Activated T-cell treated with anti-CD3 and anti-CD28 coated beads, Interleukin-2, amount 50 U/mL, for 4 hours (primary cell): ENCODE data around the gene CRHR1. TPM values are rescaled to one million over a fixed set of nuclear protein-coding genes. Genes with fewer than 3 reads are reported as not detected.
A peak's percentile ranks its signal among the peaks of the same experiment; 100 is the strongest.
"Not testable (repeated sequence)": the region's sequence is repeated elsewhere in the genome, so short reads cannot be mapped to it uniquely, and the experiment has no call there.

Experiments
- ATAC-seq, 2 donors: fragments of 200-7000 bp; cut with Tn5 transposase; one replicate each; pipeline ENCODE4 v1.10.0; 2021
- DNase-seq: peaks from one replicate; pipeline ENCODE4 v3.0.0-alpha.2; 2020
- H3K27me3 Mint-ChIP-seq: one replicate; pipeline ENCODE4 v1.8.0; 2021; ENCODE audit warnings: low read depth, mixed read lengths
- H3K36me3 Mint-ChIP-seq: one replicate; pipeline ENCODE4 v1.8.0; 2022; ENCODE audit warnings: mixed read lengths; ENCODE audit not compliant: insufficient read depth
- H3K4me1 Mint-ChIP-seq: one replicate; pipeline ENCODE4 v1.8.0; 2021; ENCODE audit warnings: low read depth, mixed read lengths
- H3K4me3 Mint-ChIP-seq: one replicate; pipeline ENCODE4 v1.8.0; 2021; ENCODE audit warnings: mild to moderate bottlenecking, moderate library complexity, mixed read lengths
- H3K9me3 Mint-ChIP-seq: one replicate; pipeline ENCODE4 v1.8.0; 2021; ENCODE audit warnings: mixed read lengths
- total RNA-seq, 3 donors: library from RNA; stranded (reverse); gene quantifications; one replicate each; pipeline ENCODE4 v1.2.1, GENCODE V29; 2021

The CRHR1 gene
- total RNA-seq = not detected

GRCh38 chr17:45784293-45784740, at the start of gene CRHR1:
Gene CRHR1 (plus strand): TSS chr17:45784320. CDS start chr17:45784545, 225 bp downstream.
- H3K27me3 Mint-ChIP-seq = peaks cover 69% of the 10 kb centered on the region
- H3K9me3 Mint-ChIP-seq = no peaks in the 10 kb centered on the region
- DNase-seq = no peak
- peak; percentile 20 to 22 for ATAC-seq
- no peaks in the 10 kb centered on the region for H3K36me3 Mint-ChIP-seq
- H3K4me1 Mint-ChIP-seq = peaks cover 4% of the 10 kb centered on the region
- peak within 1 kb of the TSS; percentile 76 for H3K4me3 Mint-ChIP-seq

- no peak for DNase-seq
- H3K36me3 Mint-ChIP-seq = peaks cover 2% of the 10 kb centered on the region
- H3K9me3 Mint-ChIP-seq = peaks cover 17% of the 10 kb centered on the region
- H3K4me1 Mint-ChIP-seq = no peaks in the 10 kb centered on the region
- H3K27me3 Mint-ChIP-seq = peaks cover 14% of the 10 kb centered on the region
- H3K4me3 Mint-ChIP-seq = no peak overlapping the region
- no peak for ATAC-seq
Measured at GRCh38 chr17:45734598-45734997, 49.5 kb upstream of the CRHR1 start.

- peaks cover 2% of the 10 kb centered on the region for H3K36me3 Mint-ChIP-seq
- DNase-seq (no peak), ATAC-seq (no peak)
- peaks cover 11% of the 10 kb centered on the region for H3K9me3 Mint-ChIP-seq
- H3K27me3 Mint-ChIP-seq = peaks cover 10% of the 10 kb centered on the region
- no peaks in the 10 kb centered on the region for H3K4me1 Mint-ChIP-seq
- no peak overlapping the region for H3K4me3 Mint-ChIP-seq
Measured at GRCh38 chr17:45735488-45735887, 48.6 kb upstream of the CRHR1 start.

DNA sequence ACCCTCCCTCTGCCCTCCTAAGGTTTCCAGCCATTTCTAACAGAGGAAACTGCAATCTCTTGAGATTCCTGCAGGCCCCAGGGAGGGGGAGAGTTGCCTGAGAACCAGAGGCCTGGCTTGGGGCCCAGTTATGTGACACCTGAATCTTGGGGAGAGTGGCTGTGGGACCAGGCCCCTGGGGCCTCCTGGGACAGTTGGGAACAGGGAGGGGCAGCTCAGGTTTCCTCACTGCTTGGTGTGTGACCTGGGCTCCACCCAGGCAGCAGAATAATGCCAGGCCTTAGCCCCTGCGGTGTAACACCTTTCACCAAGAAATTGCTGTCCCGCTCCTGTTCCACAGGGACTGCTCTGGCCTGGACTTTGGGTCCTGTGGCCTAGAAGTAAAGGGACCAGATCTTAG, 44.3 kb upstream of the CRHR1 start:
- no peaks in the 10 kb centered on the region for H3K9me3 Mint-ChIP-seq
- no peaks in the 10 kb centered on the region for H3K4me1 Mint-ChIP-seq
- no peaks in the 10 kb centered on the region for H3K36me3 Mint-ChIP-seq
- peaks cover 17% of the 10 kb centered on the region for H3K27me3 Mint-ChIP-seq
- no peak overlapping the region for H3K4me3 Mint-ChIP-seq
- ATAC-seq (no peak), DNase-seq (no peak)

DNA sequence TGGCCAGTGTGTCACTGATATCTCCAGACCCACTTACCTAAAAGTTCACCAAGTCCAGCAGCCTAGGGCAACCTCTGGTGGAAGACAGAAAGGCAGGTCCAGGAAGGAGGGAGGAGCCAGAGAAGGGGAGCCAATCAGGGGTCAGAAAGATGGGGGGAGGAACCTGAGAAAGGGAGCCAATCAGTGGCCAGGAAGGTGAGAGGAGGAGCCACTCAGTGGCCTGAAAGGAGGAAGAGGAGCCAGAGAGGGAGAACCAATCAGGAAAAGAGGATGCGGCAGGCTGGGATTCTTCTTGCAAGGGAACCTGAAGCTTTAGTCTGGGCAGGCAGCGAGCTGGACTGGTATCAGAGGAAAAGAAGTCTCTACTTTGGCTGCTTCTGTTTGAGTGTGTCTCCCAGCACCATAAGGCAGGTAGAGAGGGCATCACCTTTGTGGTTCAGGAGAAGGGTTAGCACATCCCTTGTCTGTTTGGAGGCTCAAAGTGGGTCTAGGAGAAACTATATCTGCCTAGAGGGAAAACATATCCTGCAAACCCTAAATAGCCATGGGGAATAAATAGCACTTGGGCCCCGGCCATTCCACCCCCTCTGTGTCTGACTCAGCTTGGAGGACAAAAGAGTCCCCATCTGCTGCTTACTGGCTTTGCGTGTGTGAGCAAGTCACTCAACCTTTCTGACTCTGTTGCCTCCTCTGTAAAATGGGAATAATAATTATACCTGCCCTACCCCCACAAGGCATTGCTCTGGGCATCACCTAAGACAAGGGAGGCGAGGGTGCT, 43.4 kb upstream of the CRHR1 start:
- no peak for DNase-seq
- Mint-ChIP-seq H3K27me3 (peaks cover 21% of the 10 kb centered on the region), H3K4me3 (no peak overlapping the region), H3K4me1 (no peaks in the 10 kb centered on the region), H3K36me3 (no peaks in the 10 kb centered on the region), H3K9me3 (no peaks in the 10 kb centered on the region)
- ATAC-seq = peak; percentile 43 to 46

- no peak for DNase-seq
- Mint-ChIP-seq H3K27me3 (peaks cover 23% of the 10 kb centered on the region), H3K4me1 (no peaks in the 10 kb centered on the region), H3K9me3 (no peaks in the 10 kb centered on the region), H3K36me3 (no peaks in the 10 kb centered on the region), H3K4me3 (no peak overlapping the region)
- ATAC-seq = no peak
Measured at GRCh38 chr17:45742251-45742650, 41.9 kb upstream of the CRHR1 start.

GRCh38 chr17:45743626-45744326, 40.3 kb upstream of the CRHR1 start:
- ATAC-seq (no peak), DNase-seq (no peak)
- H3K4me3 Mint-ChIP-seq = no peak overlapping the region
- no peaks in the 10 kb centered on the region for H3K36me3 Mint-ChIP-seq
- peaks cover 23% of the 10 kb centered on the region for H3K27me3 Mint-ChIP-seq
- no peaks in the 10 kb centered on the region for H3K9me3 Mint-ChIP-seq
- no peaks in the 10 kb centered on the region for H3K4me1 Mint-ChIP-seq

- ATAC-seq, H3K4me1 Mint-ChIP-seq, H3K4me3 Mint-ChIP-seq, H3K36me3 Mint-ChIP-seq, H3K9me3 Mint-ChIP-seq, DNase-seq: not testable (repeated sequence)
- H3K27me3 Mint-ChIP-seq = peaks cover 25% of the 10 kb centered on the region
Measured at GRCh38 chr17:45744826-45745225, 39.3 kb upstream of the CRHR1 start.

DNA sequence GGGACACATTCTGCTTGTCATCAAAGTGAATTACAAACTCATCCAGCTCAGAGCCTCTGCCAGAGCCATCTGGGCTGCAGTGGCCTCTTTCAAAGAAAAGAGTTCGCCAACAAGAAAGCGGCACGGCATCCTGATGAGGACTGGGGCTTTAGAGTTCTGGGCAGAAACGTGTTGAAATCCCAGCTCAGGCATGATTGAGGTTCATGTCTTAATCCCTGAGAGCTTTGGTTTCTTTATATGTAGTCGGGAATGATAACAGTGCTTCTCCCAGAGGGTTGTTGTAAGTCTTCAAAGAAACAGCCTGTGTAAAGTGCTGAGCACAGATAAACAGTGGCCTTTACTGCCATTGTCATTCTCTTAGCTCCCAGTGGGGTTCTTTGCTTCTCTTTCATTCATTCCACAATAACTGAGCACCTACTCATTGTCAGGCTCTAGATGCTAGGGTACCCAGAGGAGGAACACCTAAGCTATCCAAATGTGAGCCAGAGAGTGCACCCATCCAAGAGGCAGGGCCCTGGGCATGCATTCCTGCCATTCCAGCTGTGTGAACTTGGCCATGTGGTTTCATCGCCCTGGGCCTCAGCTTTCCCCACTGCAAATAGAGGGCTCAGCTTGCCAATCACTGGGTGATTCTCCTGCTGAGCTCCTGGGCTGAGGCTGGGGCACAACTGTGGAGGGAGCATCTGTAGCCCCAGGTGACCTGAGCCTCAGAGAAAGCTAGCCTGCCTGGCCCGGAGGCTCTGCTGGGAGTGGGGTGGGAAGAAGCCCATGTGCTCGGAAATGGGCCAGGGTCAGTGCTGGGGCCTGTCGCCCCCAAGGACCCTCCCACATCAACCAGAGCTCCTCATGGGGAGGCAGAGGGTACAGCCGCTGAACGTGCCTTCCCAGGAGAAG, 38.3 kb upstream of the CRHR1 start:
- H3K9me3 Mint-ChIP-seq = no peaks in the 10 kb centered on the region

DNA sequence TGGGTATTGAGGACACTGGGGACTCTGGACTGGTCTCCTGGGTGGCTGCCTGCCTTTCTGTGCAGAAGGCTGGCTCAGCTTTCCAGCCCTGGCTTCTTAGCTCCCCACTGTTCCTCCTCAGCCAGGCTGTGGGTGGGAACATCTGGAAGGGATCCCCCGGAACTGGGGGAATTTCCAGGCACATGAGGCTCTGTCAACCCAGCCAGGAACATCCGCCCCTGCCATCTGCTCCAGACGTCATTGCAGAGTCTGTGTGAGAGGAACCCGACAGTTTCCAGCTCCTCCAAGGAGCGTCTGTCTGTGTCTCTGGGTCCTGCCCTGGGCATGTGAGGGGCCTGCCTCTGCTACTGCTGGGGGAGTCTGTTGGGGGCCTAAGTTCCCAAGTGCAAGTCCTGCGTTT, 36.2 kb upstream of the CRHR1 start:
- no peak overlapping the region for H3K4me3 Mint-ChIP-seq
- no peaks in the 10 kb centered on the region for H3K9me3 Mint-ChIP-seq
- DNase-seq (no peak), ATAC-seq (no peak)
- H3K27me3 Mint-ChIP-seq = peaks cover 39% of the 10 kb centered on the region
- H3K4me1 Mint-ChIP-seq = no peaks in the 10 kb centered on the region
- no peaks in the 10 kb centered on the region for H3K36me3 Mint-ChIP-seq

More for the DNA sequence above, 38.3 kb upstream of the CRHR1 start:
- Mint-ChIP-seq H3K4me1 (no peaks in the 10 kb centered on the region), H3K27me3 (peaks cover 29% of the 10 kb centered on the region), H3K36me3 (no peaks in the 10 kb centered on the region), H3K4me3 (no peak overlapping the region)
- DNase-seq (no peak), ATAC-seq (no peak)

DNA sequence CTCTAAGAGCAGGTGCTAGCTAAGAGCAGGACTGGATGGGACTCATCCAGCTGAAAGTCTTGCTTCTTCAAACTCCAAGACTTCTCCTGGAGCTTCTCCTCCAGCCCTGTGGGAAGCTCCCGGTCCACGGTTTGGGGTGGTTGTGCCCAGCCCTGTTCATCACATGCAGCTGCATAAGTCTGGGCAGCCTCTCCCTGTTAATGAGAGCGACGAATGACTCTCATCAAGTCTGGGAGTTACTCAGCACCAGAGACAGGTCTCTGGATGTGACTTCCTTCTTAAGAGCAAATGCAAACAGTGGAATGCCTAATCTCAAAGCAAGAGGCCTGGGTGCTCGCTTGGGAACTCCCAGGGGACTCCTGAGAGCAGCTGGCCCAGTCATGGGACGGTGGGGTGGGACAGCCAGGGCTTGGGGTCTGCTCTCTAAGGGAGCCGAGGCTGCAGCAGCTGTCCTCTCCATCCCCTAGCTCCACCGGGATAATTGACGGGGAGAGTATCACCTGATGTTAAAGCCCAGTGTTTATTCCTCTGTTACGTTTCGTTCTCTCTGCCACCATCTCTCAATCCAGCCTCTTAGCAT, 35.3 kb upstream of the CRHR1 start:
- no peak overlapping the region for H3K4me3 Mint-ChIP-seq
- no peaks in the 10 kb centered on the region for H3K4me1 Mint-ChIP-seq
- ATAC-seq (no peak), DNase-seq (no peak)
- no peaks in the 10 kb centered on the region for H3K36me3 Mint-ChIP-seq
- H3K27me3 Mint-ChIP-seq = peaks cover 34% of the 10 kb centered on the region
- H3K9me3 Mint-ChIP-seq = no peaks in the 10 kb centered on the region

DNA sequence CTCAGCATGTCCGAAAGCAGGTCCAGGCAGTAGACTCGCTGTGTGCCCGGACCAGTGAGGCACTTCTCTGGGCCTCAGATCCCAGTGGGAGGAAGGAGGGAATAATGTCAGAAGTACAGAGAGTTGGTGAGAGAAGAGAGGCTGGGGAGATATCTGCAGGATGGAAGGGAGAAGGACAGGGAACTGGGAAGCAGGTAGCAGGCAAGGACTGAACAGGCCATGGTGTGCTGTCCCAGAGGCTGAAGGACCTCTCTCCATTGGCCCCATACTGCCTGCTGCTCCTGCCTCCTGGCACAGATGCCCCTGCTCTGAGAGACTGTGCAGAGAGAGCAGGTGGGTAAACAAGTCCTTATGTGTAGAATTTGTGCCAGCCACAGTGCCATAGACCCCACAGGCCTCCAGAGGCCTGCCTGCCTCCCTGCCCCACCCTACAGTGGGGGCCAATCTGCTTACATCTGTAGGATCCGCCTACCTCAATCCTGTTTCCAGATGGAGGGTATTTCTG, 34.2 kb upstream of the CRHR1 start:
- no peak overlapping the region for H3K4me3 Mint-ChIP-seq
- H3K27me3 Mint-ChIP-seq = peaks cover 33% of the 10 kb centered on the region
- no peaks in the 10 kb centered on the region for H3K9me3 Mint-ChIP-seq
- DNase-seq = no peak
- no peaks in the 10 kb centered on the region for H3K4me1 Mint-ChIP-seq
- H3K36me3 Mint-ChIP-seq = no peaks in the 10 kb centered on the region
- no peak for ATAC-seq

DNA sequence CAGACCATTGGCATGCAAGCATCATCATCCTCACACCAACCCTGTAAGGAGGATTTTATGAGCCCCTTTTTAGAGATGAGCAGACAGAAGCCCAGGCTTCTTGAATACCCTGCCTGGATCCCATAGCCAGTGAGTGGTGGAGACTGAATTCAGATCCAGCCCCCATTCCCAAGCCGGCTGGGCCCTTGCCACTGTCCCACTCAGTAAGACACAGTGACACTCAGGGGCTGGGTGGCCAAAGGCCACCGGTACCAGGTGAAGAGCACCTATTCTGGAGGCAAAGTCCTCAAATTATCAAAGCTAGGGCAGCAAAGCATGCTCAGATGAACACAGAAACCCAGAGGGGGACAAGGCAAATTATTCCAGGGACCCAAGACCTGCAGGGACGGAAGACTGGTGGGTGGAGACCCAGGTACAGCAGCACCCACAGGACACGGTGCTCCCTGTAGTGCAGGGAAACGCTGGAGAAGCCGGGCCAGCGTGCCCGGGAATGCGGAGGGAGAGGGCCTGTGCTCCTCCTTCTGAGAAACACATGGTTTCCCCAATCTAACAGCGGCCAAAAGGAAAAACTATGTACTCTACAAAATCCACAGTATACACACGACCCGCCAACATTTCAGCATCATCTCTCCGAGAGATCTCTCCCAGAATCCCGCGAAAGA, 33.2 kb upstream of the CRHR1 start:
- Mint-ChIP-seq H3K36me3 (no peaks in the 10 kb centered on the region), H3K4me1 (no peaks in the 10 kb centered on the region), H3K27me3 (peaks cover 34% of the 10 kb centered on the region), H3K9me3 (no peaks in the 10 kb centered on the region), H3K4me3 (no peak overlapping the region)
- DNase-seq (no peak), ATAC-seq (no peak)
